Transverse colon (tissue), 4 donors: ENCODE data around the gene NPM3. TPM values are rescaled to one million over a fixed set of nuclear protein-coding genes. Genes with fewer than 3 reads are reported as not detected.

Experiments used
- DNase-seq: peaks from one replicate; pipeline ENCODE4 v3.0.0-alpha.2; 2019
- H3K27ac ChIP-seq, 4 donors: fragments of 200-600 bp; sonication (generic); 2 replicates each; pipeline ENCODE4 v1.5.1; 2016 to 2018; ENCODE audit warnings: inconsistent platforms in 4 of 4
- H3K27me3 ChIP-seq: fragments of 200-600 bp; sonication (generic); 2 replicates; pipeline ENCODE4 v1.5.1; 2017; ENCODE audit warnings: inconsistent platforms
- H3K36me3 ChIP-seq, 4 donors: fragments of 200-600 bp; sonication (generic); 2 replicates each; pipeline ENCODE4 v1.5.1; 2017 to 2019; ENCODE audit warnings: inconsistent platforms in 4 of 4
- H3K4me1 ChIP-seq, 4 donors: fragments of 200-600 bp; sonication (generic); 2 replicates each; pipeline ENCODE4 v1.5.1; 2017 to 2020; ENCODE audit warnings: inconsistent platforms in 4 of 4
- H3K4me3 ChIP-seq, 4 donors: fragments of 200-600 bp; sonication (generic); 1 replicate in 1 of 4; 2 replicates in 3 of 4; pipeline versions ENCODE4 v1.5.1 to v1.6.1; 2017 to 2019; ENCODE audit warnings: inconsistent platforms in 4 of 4
- H3K9me3 ChIP-seq, 2 donors: fragments of 200-600 bp; sonication (generic); 2 replicates each; pipeline ENCODE4 v1.5.1; 2017 to 2019; ENCODE audit warnings: inconsistent platforms in 2 of 2
- CTCF ChIP-seq, 5 experiments: fragments of 200-600 bp in 3 of 5; fragments of 450-650 bp in 2 of 5; sonication (generic) in 3 of 5; IDR thresholded peaks; 1 replicate in 2 of 5; 2 replicates in 3 of 5; pipeline ENCODE4 v1.5.1; 2016 to 2017; ENCODE audit warnings: antibody characterized with exemption in 5 of 5, inconsistent platforms in 3 of 5, mild to moderate bottlenecking in 2 of 5, moderate library complexity in 1 of 5
- EP300 ChIP-seq: sonication (generic); formaldehyde crosslinking; IDR thresholded peaks from one replicate; pipeline ENCODE4 v1.6.1; 2017; ENCODE audit warnings: antibody characterized with exemption, low read depth
- POLR2A ChIP-seq: fragments of 450-650 bp; IDR thresholded peaks from one replicate; pipeline ENCODE4 v1.6.1; 2016; ENCODE audit warnings: antibody characterized with exemption, mild to moderate bottlenecking, moderate library complexity
- POLR2AphosphoS5 ChIP-seq, 3 donors: sonication (generic); formaldehyde crosslinking; IDR thresholded peaks; one replicate each; pipeline ENCODE4 v1.6.1; 2016; ENCODE audit warnings: antibody characterized with exemption in 3 of 3
- WGBS, 2 donors: methylation state at CpG; one replicate each; pipeline ENCODE4 v1.1.5; 2018; ENCODE audit warnings: low coverage in 1 of 2; 5-methylcytosine and 5-hydroxymethylcytosine counted together
- in situ Hi-C, 4 donors: fragments of 200-750 bp; cut with MboI; loops; one replicate each; pipeline versions ENCODE4 v1.15.0 to v1.15.1; 2017; ENCODE audit warnings: low sequenced_read_pairs in 3 of 4, low pct_ligation_motif_present in 1 of 4, low pct_unique_long_range_greater_than_20kb in 1 of 4
- intact Hi-C: fragments of 100-400 bp; cut with DNase I; formaldehyde crosslinking; loops from one replicate; pipeline ENCODE4 v1.15.1; 2023; ENCODE audit warnings: low total_unique reads
- total RNA-seq, 4 donors: library from RNA; depleted of rRNA; stranded (reverse); fragments of >200 nt; gene quantifications; one replicate each; pipeline ENCODE4 v1.1.0, GENCODE V29; 2016

Gene NPM3
- total RNA-seq, 4 donors from 2014 or later, result 8.2 to 18.7 (median 12.7) TPM

GRCh38 chr10:101830322-101831168, 47.3 kb upstream of the NPM3 start:
- H3K27ac ChIP-seq, result peak overlapping the region; percentile 59 to 85 (median 71)
- intact Hi-C loops (no loop called here), in situ Hi-C loops (loop anchor here in 1 of 4 donors (10.0 kb wide), 1 partner anchor 184 kb away; no protein-coding TSS in a partner anchor)
- 3% methylated on average over 56 of the region's 56 CpGs; no CpG with 5 or more reads in 1 of the 2 donors for WGBS, 2 donors
- H3K4me3 ChIP-seq, result peak overlapping the region; percentile 27 to 47 (median 36)
- H3K36me3 ChIP-seq, result no peaks in the 10 kb centered on the region
- TF ChIP-seq POLR2AphosphoS5 (IDR thresholded peaks at IDR 0.05) (peak in 1 of 3 donors; percentile 9), CTCF (IDR thresholded peaks at IDR 0.05) (no peak), POLR2A (peak; percentile 34), EP300 (no peak)
- DNase-seq, result peak; percentile 93
- peaks cover 4 to 17% (median 13%) of the 10 kb centered on the region in 4 donors for H3K4me1 ChIP-seq
- no peaks in the 10 kb centered on the region for H3K27me3 ChIP-seq
- H3K9me3 ChIP-seq, result no peaks in the 10 kb centered on the region

GRCh38 chr10:101829561-101830315, 46.5 kb upstream of the NPM3 start:
- Histone ChIP-seq H3K4me3 (peak overlapping the region in 2 of 4 donors; percentile 44 to 47), H3K27ac (peak overlapping the region; percentile 56 to 85 (median 71)), H3K36me3 (no peaks in the 10 kb centered on the region), H3K4me1 (peaks cover 4 to 17% (median 13%) of the 10 kb centered on the region in 4 donors), H3K27me3 (no peaks in the 10 kb centered on the region), H3K9me3 (no peaks in the 10 kb centered on the region)
- in situ Hi-C loops, result loop anchor here in 1 of 4 donors (10.0 kb wide), 1 partner anchor 185 kb away; no protein-coding TSS in a partner anchor
- WGBS, 2 donors, result 44% methylated on average over 25 of the region's 31 CpGs; no CpG with 5 or more reads in 1 of the 2 donors
- intact Hi-C loops, result no loop called here
- DNase-seq, result peak; percentile 62
- no peak for TF ChIP-seq CTCF (IDR thresholded peaks at IDR 0.05)
- TF ChIP-seq POLR2A, result no peak
- TF ChIP-seq EP300, result no peak
- no peak for TF ChIP-seq POLR2AphosphoS5 (IDR thresholded peaks at IDR 0.05)

DNA sequence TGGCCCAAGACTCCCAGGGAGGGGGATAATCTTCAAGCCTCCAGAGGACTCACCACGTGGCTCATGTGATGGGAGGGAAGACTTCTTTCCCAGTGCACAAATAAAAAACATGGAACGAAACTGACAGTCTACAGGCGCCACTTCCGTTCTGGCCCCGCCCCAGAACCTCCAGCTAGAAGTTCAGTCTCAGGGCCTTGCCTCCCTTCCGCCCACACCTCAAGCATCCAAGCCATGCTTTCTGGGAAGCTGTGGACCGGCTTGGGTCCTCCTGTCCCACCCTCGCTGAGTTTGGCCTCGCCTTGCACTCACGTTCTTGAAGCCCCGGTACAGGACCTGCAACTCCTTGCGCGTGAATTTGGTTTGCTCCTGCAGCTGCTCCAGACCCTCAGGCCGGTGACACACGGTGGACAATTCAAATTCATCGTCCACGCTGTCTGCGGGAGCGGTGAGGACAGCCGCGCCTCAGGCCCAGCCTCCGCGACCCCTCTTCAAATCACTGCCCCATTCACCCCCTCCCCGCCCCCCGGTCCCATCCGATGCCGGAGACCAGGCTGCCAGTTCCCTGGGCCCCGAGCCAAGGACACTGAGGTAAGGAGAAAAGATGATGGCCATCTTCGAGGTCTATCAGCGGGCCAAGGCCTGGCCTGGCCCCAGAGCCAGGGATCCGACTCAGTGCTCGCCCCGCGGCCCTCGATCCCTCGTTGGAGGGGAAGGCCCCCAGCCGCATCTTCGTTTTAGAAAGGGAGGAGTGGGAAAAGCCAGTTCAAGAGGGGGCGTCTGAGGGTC, 45.7 kb upstream of the NPM3 start:
- peak overlapping the region in 1 of 4 donors; percentile 47 for H3K4me3 ChIP-seq
- H3K27ac ChIP-seq, result no peak overlapping the region
- H3K27me3 ChIP-seq, result no peaks in the 10 kb centered on the region
- no peak for DNase-seq
- WGBS, 2 donors, result 73% methylated on average over 39 of the region's 39 CpGs; no CpG with 5 or more reads in 1 of the 2 donors
- no peaks in the 10 kb centered on the region for H3K36me3 ChIP-seq
- TF ChIP-seq CTCF (IDR thresholded peaks at IDR 0.05) (no peak), EP300 (no peak), POLR2AphosphoS5 (IDR thresholded peaks at IDR 0.05) (no peak), POLR2A (no peak)
- in situ Hi-C loops (no loop called here), intact Hi-C loops (no loop called here)
- H3K4me1 ChIP-seq, result peaks cover 4 to 17% (median 11%) of the 10 kb centered on the region in 4 donors
- H3K9me3 ChIP-seq, result no peaks in the 10 kb centered on the region
